Choroid plexus epithelial cell (primary cell): ENCODE data around the gene C1QTNF5.
A peak's percentile ranks its signal among the peaks of the same experiment; 100 is the strongest.

ENCODE experiments used
- DNase-seq: peaks from one replicate; pipeline ENCODE4 v3.0.0-alpha.2; 2010; ENCODE audit warnings: low read depth
- H3K4me3 ChIP-seq: 2 replicates; pipeline ENCODE4 v1.5.1; 2011; ENCODE audit warnings: low read depth, mild to moderate bottlenecking, control low read depth, low read length, moderate library complexity
- CTCF ChIP-seq: conservative IDR thresholded peaks from 2 replicates; pipeline ENCODE4 v1.5.1; 2011; ENCODE audit warnings: low read depth, mild to moderate bottlenecking, control low read depth, inconsistent platforms, low read length, moderate library complexity

Gene C1QTNF5

DNA sequence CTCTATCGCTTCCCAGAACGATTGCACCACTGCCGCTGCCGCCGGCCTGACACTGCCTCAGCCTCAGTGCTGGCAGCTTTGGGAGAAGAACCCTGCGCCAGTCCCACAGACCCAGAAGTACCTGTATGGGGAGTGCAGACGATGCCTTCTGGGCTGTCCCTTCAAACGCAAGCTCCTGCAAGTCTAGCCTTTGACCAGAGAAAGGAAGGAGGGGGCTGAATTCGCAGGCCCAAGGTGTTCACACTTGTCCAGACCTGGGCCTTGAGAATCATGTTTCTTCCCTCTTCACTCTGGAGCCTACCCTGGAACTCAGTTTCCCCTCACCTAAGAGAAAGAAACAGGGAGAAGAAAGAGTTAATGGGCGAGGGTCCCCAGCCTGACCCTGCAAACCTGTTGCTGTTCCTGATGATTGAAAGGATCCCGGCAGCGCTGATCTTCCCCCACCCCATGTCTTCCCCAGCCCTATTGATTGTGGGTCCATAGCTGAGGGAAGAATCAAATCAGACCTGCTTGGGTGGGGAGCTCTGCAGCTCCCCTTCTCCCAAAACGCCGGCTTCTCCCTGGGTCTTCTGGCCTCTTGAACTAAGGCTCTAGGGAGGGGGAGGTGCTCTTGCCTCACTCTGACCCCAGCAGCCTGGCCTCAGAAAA is 23.0 kb downstream of the C1QTNF5 start:
- DNase-seq, result no peak
- no peak for TF ChIP-seq CTCF
- H3K4me3 ChIP-seq, result no peak overlapping the region

GRCh38 chr11:119316729-119317591 is 23.7 kb downstream of the C1QTNF5 start, which contains the start of gene MCAM:
TSS of gene MCAM (minus strand) at chr11:119317130. CDS start at chr11:119317101, 29 bp downstream.
- peak within 1 kb of the TSS; percentile 59 for H3K4me3 ChIP-seq
- DNase-seq, result peak; percentile 41
- no peak for TF ChIP-seq CTCF

- TF ChIP-seq CTCF, result no peak
- no peak for DNase-seq
- peak overlapping the region; percentile 59 for H3K4me3 ChIP-seq
Observed at GRCh38 chr11:119316016-119316728, 24.5 kb downstream of the C1QTNF5 start.

- peak overlapping the region; percentile 59 for H3K4me3 ChIP-seq
Observed at GRCh38 chr11:119315131-119316015, 25.3 kb downstream of the C1QTNF5 start.

DNA sequence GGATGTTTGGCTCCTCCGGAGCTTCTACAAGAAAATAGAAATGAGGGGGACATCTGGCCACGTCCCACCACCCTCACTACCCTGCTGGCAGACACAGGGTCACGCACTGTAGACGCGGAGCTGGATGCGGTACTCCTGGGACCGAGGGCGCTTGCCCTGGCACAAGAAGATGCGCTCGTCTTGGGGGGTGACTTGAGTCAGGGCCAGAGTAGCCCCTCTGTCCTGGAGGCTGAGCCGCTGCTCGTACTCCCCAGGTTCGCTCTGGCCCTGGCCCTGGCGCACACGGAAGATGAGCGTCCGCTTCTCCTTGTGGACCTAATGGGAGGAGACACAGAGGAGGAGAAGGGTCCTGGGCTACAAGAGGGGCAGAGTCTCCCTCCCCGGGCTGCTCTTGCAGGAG is 26.0 kb downstream of the C1QTNF5 start:
- TF ChIP-seq CTCF, result no peak
- no peak for DNase-seq
- H3K4me3 ChIP-seq, result no peak overlapping the region

More at GRCh38 chr11:119315131-119316015, 25.3 kb downstream of the C1QTNF5 start:
- no peak for TF ChIP-seq CTCF
- DNase-seq, result no peak

GRCh38 chr11:119310682-119311052 is 30.0 kb downstream of the C1QTNF5 start:
- DNase-seq, result no peak
- H3K4me3 ChIP-seq, result no peak overlapping the region
- TF ChIP-seq CTCF, result no peak
